Transverse colon (tissue), 4 donors: ENCODE measurements around the gene RAB42. TPM values are rescaled to one million over a fixed set of nuclear protein-coding genes. Genes with fewer than 3 reads are reported as not detected.

Experiments
- DNase-seq: peaks from one replicate; pipeline ENCODE4 v3.0.0-alpha.2; 2019
- H3K27ac ChIP-seq, 4 donors: fragments of 200-600 bp; sonication (generic); 2 replicates each; pipeline ENCODE4 v1.5.1; 2016 to 2018; ENCODE audit warnings: inconsistent platforms in 4 of 4
- H3K27me3 ChIP-seq: fragments of 200-600 bp; sonication (generic); 2 replicates; pipeline ENCODE4 v1.5.1; 2017; ENCODE audit warnings: inconsistent platforms
- H3K36me3 ChIP-seq, 4 donors: fragments of 200-600 bp; sonication (generic); 2 replicates each; pipeline ENCODE4 v1.5.1; 2017 to 2019; ENCODE audit warnings: inconsistent platforms in 4 of 4
- H3K4me1 ChIP-seq, 4 donors: fragments of 200-600 bp; sonication (generic); 2 replicates each; pipeline ENCODE4 v1.5.1; 2017 to 2020; ENCODE audit warnings: inconsistent platforms in 4 of 4
- H3K4me3 ChIP-seq, 4 donors: fragments of 200-600 bp; sonication (generic); 1 replicate in 1 of 4; 2 replicates in 3 of 4; pipeline versions ENCODE4 v1.5.1 to v1.6.1; 2017 to 2019; ENCODE audit warnings: inconsistent platforms in 4 of 4
- H3K9me3 ChIP-seq, 2 donors: fragments of 200-600 bp; sonication (generic); 2 replicates each; pipeline ENCODE4 v1.5.1; 2017 to 2019; ENCODE audit warnings: inconsistent platforms in 2 of 2
- CTCF ChIP-seq, 5 experiments: fragments of 200-600 bp in 3 of 5; fragments of 450-650 bp in 2 of 5; sonication (generic) in 3 of 5; IDR thresholded peaks; 1 replicate in 2 of 5; 2 replicates in 3 of 5; pipeline ENCODE4 v1.5.1; 2016 to 2017; ENCODE audit warnings: antibody characterized with exemption in 5 of 5, inconsistent platforms in 3 of 5, mild to moderate bottlenecking in 2 of 5, moderate library complexity in 1 of 5
- EP300 ChIP-seq: sonication (generic); formaldehyde crosslinking; IDR thresholded peaks from one replicate; pipeline ENCODE4 v1.6.1; 2017; ENCODE audit warnings: antibody characterized with exemption, low read depth
- POLR2A ChIP-seq: fragments of 450-650 bp; IDR thresholded peaks from one replicate; pipeline ENCODE4 v1.6.1; 2016; ENCODE audit warnings: antibody characterized with exemption, mild to moderate bottlenecking, moderate library complexity
- POLR2AphosphoS5 ChIP-seq, 3 donors: sonication (generic); formaldehyde crosslinking; IDR thresholded peaks; one replicate each; pipeline ENCODE4 v1.6.1; 2016; ENCODE audit warnings: antibody characterized with exemption in 3 of 3
- WGBS, 2 donors: methylation state at CpG; one replicate each; pipeline ENCODE4 v1.1.5; 2018; ENCODE audit warnings: low coverage in 1 of 2; 5-methylcytosine and 5-hydroxymethylcytosine counted together
- in situ Hi-C, 4 donors: fragments of 200-750 bp; cut with MboI; loops; one replicate each; pipeline versions ENCODE4 v1.15.0 to v1.15.1; 2017; ENCODE audit warnings: low sequenced_read_pairs in 3 of 4, low pct_ligation_motif_present in 1 of 4, low pct_unique_long_range_greater_than_20kb in 1 of 4
- intact Hi-C: fragments of 100-400 bp; cut with DNase I; formaldehyde crosslinking; loops from one replicate; pipeline ENCODE4 v1.15.1; 2023; ENCODE audit warnings: low total_unique reads
- total RNA-seq, 4 donors: library from RNA; depleted of rRNA; stranded (reverse); fragments of >200 nt; gene quantifications; one replicate each; pipeline ENCODE4 v1.1.0, GENCODE V29; 2016

RAB42 gene
- total RNA-seq, 4 donors from 2014 or later = 5.3 to 14.2 (median 5.6) TPM; not detected in 1

GRCh38 chr1:28577052-28577678 lies 14.9 kb upstream of the RAB42 start:
- Histone ChIP-seq H3K4me3 (no peak overlapping the region), H3K27ac (no peak overlapping the region), H3K4me1 (peaks cover 11 to 20% (median 16%) of the 10 kb centered on the region in 4 donors), H3K27me3 (no peaks in the 10 kb centered on the region), H3K36me3 (peaks cover 0 to 34% (median 18%) of the 10 kb centered on the region in 4 donors), H3K9me3 (no peaks in the 10 kb centered on the region)
- WGBS, 2 donors = 90% methylated on average over 1 of the region's 1 CpG; no CpG with 5 or more reads in 1 of the 2 donors
- intact Hi-C loops (no loop called here), in situ Hi-C loops (no loop called here)
- no peak for TF ChIP-seq POLR2A
- TF ChIP-seq EP300 = no peak
- no peak for TF ChIP-seq POLR2AphosphoS5 (IDR thresholded peaks at IDR 0.05)
- no peak for TF ChIP-seq CTCF (IDR thresholded peaks at IDR 0.05)
- DNase-seq = no peak

- H3K27ac ChIP-seq = no peak overlapping the region
- DNase-seq = no peak
- H3K36me3 ChIP-seq = peaks cover 0 to 29% (median 13%) of the 10 kb centered on the region in 4 donors
- no peak overlapping the region for H3K4me3 ChIP-seq
- no peaks in the 10 kb centered on the region for H3K9me3 ChIP-seq
- no peaks in the 10 kb centered on the region for H3K27me3 ChIP-seq
- intact Hi-C loops (no loop called here), in situ Hi-C loops (no loop called here)
- H3K4me1 ChIP-seq = peaks cover 11 to 27% (median 19%) of the 10 kb centered on the region in 4 donors
- WGBS, 2 donors = 56 to 57% methylated on average over 3 to 6 of the region's 6 CpGs
- peak; percentile 6 for TF ChIP-seq POLR2A
- TF ChIP-seq POLR2AphosphoS5 (IDR thresholded peaks at IDR 0.05) = peak in 2 of 3 donors; percentile 5 to 17
- no peak for TF ChIP-seq CTCF (IDR thresholded peaks at IDR 0.05)
- TF ChIP-seq EP300 = no peak
These were observed 14.1 kb upstream of the RAB42 start for GRCh38 chr1:28577738-28578536.

GRCh38 chr1:28578696-28579218 lies 13.3 kb upstream of the RAB42 start:
- no peaks in the 10 kb centered on the region for H3K27me3 ChIP-seq
- H3K27ac ChIP-seq = peak overlapping the region in 1 of 4 donors; percentile 98
- H3K4me3 ChIP-seq = no peak overlapping the region
- in situ Hi-C loops (no loop called here), intact Hi-C loops (no loop called here)
- peaks cover 11 to 29% (median 21%) of the 10 kb centered on the region in 4 donors for H3K4me1 ChIP-seq
- DNase-seq = no peak
- H3K9me3 ChIP-seq = no peaks in the 10 kb centered on the region
- TF ChIP-seq EP300 (no peak), POLR2A (no peak), CTCF (IDR thresholded peaks at IDR 0.05) (no peak), POLR2AphosphoS5 (IDR thresholded peaks at IDR 0.05) (no peak)
- WGBS, 2 donors = 61 to 83% methylated on average over 1 to 6 of the region's 6 CpGs
- H3K36me3 ChIP-seq = peaks cover 0 to 29% (median 13%) of the 10 kb centered on the region in 4 donors

GRCh38 chr1:28579401-28579800 lies 12.7 kb upstream of the RAB42 start:
- no peaks in the 10 kb centered on the region for H3K27me3 ChIP-seq
- in situ Hi-C loops = no loop called here
- no peak for DNase-seq
- H3K4me3 ChIP-seq = no peak overlapping the region
- H3K4me1 ChIP-seq = peaks cover 11 to 29% (median 21%) of the 10 kb centered on the region in 4 donors
- no peaks in the 10 kb centered on the region for H3K9me3 ChIP-seq
- intact Hi-C loops = no loop called here
- TF ChIP-seq POLR2A = no peak
- no peak for TF ChIP-seq CTCF (IDR thresholded peaks at IDR 0.05)
- TF ChIP-seq POLR2AphosphoS5 (IDR thresholded peaks at IDR 0.05) = no peak
- WGBS, 2 donors = 71 to 89% methylated on average over 1 of the region's 1 CpG
- H3K27ac ChIP-seq = peak overlapping the region in 3 of 4 donors; percentile 95 to 98 (median 96)
- peaks cover 0 to 29% (median 13%) of the 10 kb centered on the region in 4 donors for H3K36me3 ChIP-seq
